HepG2 (cell line): Measurements from ENCODE around the gene HSDL2. TPM values are rescaled to one million over a fixed set of nuclear protein-coding genes. Genes with fewer than 3 reads are reported as not detected.
A peak's percentile ranks its signal among the peaks of the same experiment; 100 is the strongest.

Source experiments
- ARHGAP35 ChIP-seq: sonication (generic); formaldehyde crosslinking; IDR thresholded peaks from 2 replicates; pipeline ENCODE4 v1.9.0; 2022; ENCODE audit warnings: mild to moderate bottlenecking, inconsistent platforms, moderate library complexity, missing genetic modification reagents, borderline replicate concordance
- CHD2 ChIP-seq: IDR thresholded peaks from 2 replicates; pipeline ENCODE4 v1.6.1; 2011; ENCODE audit warnings: low read depth, low read length, improper control_type of control experiment
- FOXO1 ChIP-seq: sonication (generic); formaldehyde crosslinking; IDR thresholded peaks from 2 replicates; pipeline ENCODE4 v1.4.0; 2020; ENCODE audit warnings: missing genetic modification reagents
- HDAC6 ChIP-seq: fragments of 200-600 bp; sonication (generic); IDR thresholded peaks from 2 replicates; pipeline ENCODE4 v1.7.0; 2017; ENCODE audit warnings: mild to moderate bottlenecking, antibody characterized with exemption, low read length, low read depth
- HOXD1 ChIP-seq: sonication (generic); formaldehyde crosslinking; IDR thresholded peaks from 2 replicates; pipeline ENCODE4 v1.5.0; 2020; ENCODE audit warnings: missing genetic modification reagents
- KIAA2018 ChIP-seq: sonication (generic); formaldehyde crosslinking; IDR thresholded peaks from 2 replicates; pipeline ENCODE4 v1.5.0; 2020; ENCODE audit warnings: mild to moderate bottlenecking, missing genetic modification reagents, borderline replicate concordance
- KMT2A ChIP-seq: sonication (generic); formaldehyde crosslinking; IDR thresholded peaks from 2 replicates; pipeline ENCODE4 v1.4.0; 2020; ENCODE audit warnings: missing genetic modification reagents
- LBX2 ChIP-seq: sonication (generic); formaldehyde crosslinking; IDR thresholded peaks from 2 replicates; pipeline ENCODE4 v1.5.0; 2020; ENCODE audit warnings: missing genetic modification reagents, mild to moderate bottlenecking, borderline replicate concordance
- MYNN ChIP-seq: sonication (generic); formaldehyde crosslinking; IDR thresholded peaks from 2 replicates; pipeline ENCODE4 v1.4.0; 2020; ENCODE audit warnings: mild to moderate bottlenecking, low read depth, missing genetic modification reagents
- POLR2AphosphoS2 ChIP-seq: IDR thresholded peaks from 2 replicates; pipeline ENCODE4 v1.6.1; 2011; ENCODE audit warnings: low read depth, low read length, improper control_type of control experiment
- PTBP1 ChIP-seq: fragments of 200-400 bp; formaldehyde crosslinking; IDR thresholded peaks from 2 replicates; pipeline ENCODE4 v1.6.1; 2018; ENCODE audit warnings: low read length, low read depth; ENCODE audit not compliant: poor library complexity, severe bottlenecking
- RFX5 ChIP-seq: IDR thresholded peaks from 2 replicates; pipeline ENCODE4 v1.6.1; 2011; ENCODE audit warnings: low read depth, low read length, improper control_type of control experiment
- SNAI1 ChIP-seq: sonication (generic); formaldehyde crosslinking; IDR thresholded peaks from 2 replicates; pipeline ENCODE4 v1.5.0; 2020; ENCODE audit warnings: mild to moderate bottlenecking, missing genetic modification reagents, borderline replicate concordance
- ZBED4 ChIP-seq: sonication (generic); formaldehyde crosslinking; IDR thresholded peaks from 2 replicates; pipeline ENCODE4 v1.4.0; 2020; ENCODE audit warnings: missing genetic modification reagents, borderline replicate concordance
- ZFY ChIP-seq: sonication (generic); formaldehyde crosslinking; IDR thresholded peaks from 2 replicates; pipeline ENCODE4 v1.4.0; 2020; ENCODE audit warnings: missing genetic modification reagents
- ZNF354B ChIP-seq: sonication (generic); formaldehyde crosslinking; IDR thresholded peaks from 2 replicates; pipeline ENCODE4 v1.8.0; 2022; ENCODE audit warnings: mild to moderate bottlenecking, missing genetic modification reagents
- ZNF703 ChIP-seq: sonication (generic); formaldehyde crosslinking; IDR thresholded peaks from 2 replicates; pipeline ENCODE4 v1.5.1; 2020; ENCODE audit warnings: missing genetic modification reagents, mild to moderate bottlenecking, moderate library complexity, borderline replicate concordance
- polyA plus RNA-seq, 8 experiments: library from polyadenylated mRNA; depleted of rRNA in 3 of 8; stranded (reverse) in 7 of 8; unstranded in 1 of 8; fragments of >200 nt; fragmentation: Illumina TruSeq in 4 of 8; extraction: Trizol in 4 of 8; gene quantifications; 2 replicates each; pipeline versions ENCODE4 v1.2.1 to v1.2.3, GENCODE V29; 2011 to 2016; ENCODE audit warnings: low read depth in 4 of 8, missing spikeins in 1 of 8, mixed read lengths in 1 of 8; ENCODE audit not compliant: insufficient read depth in 1 of 8
- total RNA-seq, 5 experiments: library from RNA; depleted of rRNA; stranded (reverse); fragments of >200 nt; fragmentation: Illumina TruSeq; extraction: Trizol; gene quantifications; 2 replicates each; pipeline ENCODE4 v1.2.3, GENCODE V29; 2016; ENCODE audit warnings: low read depth in 1 of 5

The HSDL2 gene
- total and polyA plus RNA-seq, 2 of the 13 experiments (the other 11 are each of a cell fraction or from before 2014, with no cell fraction given): 55.3 to 80.2 TPM

GRCh38 chr9:112332977-112333638 is 46.8 kb upstream of the HSDL2 start, which contains the start of gene PTBP3 (continued):
- TF ChIP-seq ZBED4 (peak; percentile 56; the same call in 1 of the 2 replicates), HOXD1 (0 out of 2 replicates have a peak, but pooled peaks have one; percentile 57), RFX5 (0 out of 2 replicates have a peak, but pooled peaks have one; percentile 5), HDAC6 (no peak), POLR2AphosphoS2 (no peak), KMT2A (CRISPR knock-in tag) (peak; percentile 98), KIAA2018 (no peak), ZFY (peak; percentile 71), MYNN (CRISPR knock-in tag) (no peak), FOXO1 (peak; percentile 96), PTBP1 (no peak), ZNF703 (CRISPR knock-in tag) (peak; percentile 36; the same call in 1 of the 2 replicates), ARHGAP35 (CRISPR knock-in tag) (no peak; the same call in 1 of the 2 replicates), CHD2 (no peak), ZNF354B (CRISPR knock-in tag) (no peak), SNAI1 (CRISPR knock-in tag) (no peak), LBX2 (no peak)
